ENCODE data around the gene LAMTOR1. TPM values are rescaled to one million over a fixed set of nuclear protein-coding genes. Genes with fewer than 3 reads are reported as not detected.
A peak's percentile ranks its signal among the peaks of the same experiment; 100 is the strongest.
"Not testable (repeated sequence)": the region's sequence is repeated elsewhere in the genome, so short reads cannot be mapped to it uniquely, and the experiment has no call there.

LAMTOR1 gene
- 81.7 TPM for total RNA-seq

GRCh38 chr11:72102946-72103753 lies at the start of gene LAMTOR1:
LAMTOR1 (minus strand) TSS chr11:72103297; CDS start chr11:72103224, 73 bp downstream.
- DNase-seq (ENCODE audit: low spot score): peak; percentile 99

DNA sequence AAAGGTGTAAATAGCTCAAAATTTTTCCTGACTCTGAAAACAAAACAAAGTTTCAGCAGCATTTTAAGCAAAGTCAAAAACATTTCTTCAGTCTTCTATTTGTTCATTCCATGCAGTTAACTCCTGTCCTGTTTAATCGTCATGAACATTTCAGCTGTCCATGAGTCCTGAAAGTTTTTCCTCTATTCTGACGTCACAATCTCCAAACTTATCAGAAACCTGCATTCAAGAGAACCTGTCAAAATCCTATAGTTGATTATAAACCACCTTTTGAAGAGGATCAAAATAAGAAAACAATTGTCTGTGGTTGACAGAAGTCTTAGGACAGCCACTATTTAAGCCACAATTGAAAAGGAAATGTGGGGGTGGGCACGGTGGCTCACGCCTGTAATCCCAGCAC lies 47.8 kb upstream of the LAMTOR1 start:
- no peak for DNase-seq (ENCODE audit: low spot score)

GRCh38 chr11:72146625-72147024 lies 43.5 kb upstream of the LAMTOR1 start:
- no peak for DNase-seq (ENCODE audit: low spot score)

GRCh38 chr11:72144807-72145565 lies 41.9 kb upstream of the LAMTOR1 start:
- DNase-seq (ENCODE audit: low spot score): peak; percentile 13

GRCh38 chr11:72142543-72142942 lies 39.4 kb upstream of the LAMTOR1 start:
- DNase-seq (ENCODE audit: low spot score): not testable (repeated sequence)

DNA sequence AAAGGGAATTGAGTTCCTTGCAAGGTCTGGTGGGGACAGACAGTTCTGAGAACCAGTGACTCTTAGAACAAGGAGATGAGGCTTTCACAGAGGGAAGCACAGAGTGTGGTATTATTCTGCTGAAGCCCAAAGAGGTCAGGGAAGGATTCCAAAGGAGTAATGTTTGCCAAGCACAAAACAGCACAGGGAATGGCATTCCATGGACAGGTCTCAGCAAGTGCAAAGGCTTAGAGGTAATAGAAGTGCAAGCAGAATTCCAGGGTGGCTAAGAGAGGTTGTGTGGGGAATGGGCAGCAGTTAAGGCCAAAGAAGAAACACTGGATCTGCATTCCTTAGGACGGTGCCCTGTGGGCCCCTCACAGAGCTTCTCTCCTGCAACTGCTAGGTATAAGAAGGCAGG lies 39.0 kb upstream of the LAMTOR1 start:
- not testable (repeated sequence) for DNase-seq (ENCODE audit: low spot score)

DNA sequence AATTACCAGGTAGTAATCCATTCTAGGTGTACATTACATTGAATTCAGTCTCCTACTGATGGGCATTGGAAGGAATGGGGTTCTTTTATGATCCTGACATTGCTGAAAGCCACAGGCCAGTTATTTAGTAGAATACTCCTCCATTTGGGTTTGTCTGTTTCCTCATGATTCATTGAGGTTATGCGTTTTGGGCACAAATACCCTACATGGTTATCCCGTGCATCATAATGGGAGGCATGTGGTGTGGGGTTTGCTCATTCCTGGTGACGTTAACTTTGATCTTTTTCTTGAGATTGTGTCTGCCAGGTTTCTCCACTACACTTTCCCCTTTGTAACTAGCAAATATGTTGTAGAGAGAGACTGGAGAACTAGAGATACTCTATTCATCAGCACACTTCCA lies 38.0 kb upstream of the LAMTOR1 start:
- no peak for DNase-seq (ENCODE audit: low spot score)

DNA sequence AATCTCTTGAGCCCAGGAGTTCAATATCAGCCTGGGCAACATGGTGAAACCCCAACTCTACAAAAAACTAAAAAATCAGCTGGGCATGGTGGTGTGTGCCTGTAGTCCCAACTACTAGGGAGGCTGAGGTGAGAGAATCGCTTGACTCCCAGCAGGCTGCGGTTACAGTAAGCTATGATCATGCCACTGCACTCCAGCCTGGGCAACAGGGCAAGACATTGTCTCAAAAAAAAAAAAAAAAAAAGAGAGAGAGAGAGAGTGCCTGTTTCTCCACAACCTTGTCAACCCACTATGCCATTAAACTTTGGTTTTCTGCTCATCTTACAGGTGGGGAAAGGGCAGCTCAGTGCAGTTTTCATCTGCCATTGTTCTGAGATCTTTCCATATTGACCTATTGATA lies 37.6 kb upstream of the LAMTOR1 start:
- no peak for DNase-seq (ENCODE audit: low spot score)

DNA sequence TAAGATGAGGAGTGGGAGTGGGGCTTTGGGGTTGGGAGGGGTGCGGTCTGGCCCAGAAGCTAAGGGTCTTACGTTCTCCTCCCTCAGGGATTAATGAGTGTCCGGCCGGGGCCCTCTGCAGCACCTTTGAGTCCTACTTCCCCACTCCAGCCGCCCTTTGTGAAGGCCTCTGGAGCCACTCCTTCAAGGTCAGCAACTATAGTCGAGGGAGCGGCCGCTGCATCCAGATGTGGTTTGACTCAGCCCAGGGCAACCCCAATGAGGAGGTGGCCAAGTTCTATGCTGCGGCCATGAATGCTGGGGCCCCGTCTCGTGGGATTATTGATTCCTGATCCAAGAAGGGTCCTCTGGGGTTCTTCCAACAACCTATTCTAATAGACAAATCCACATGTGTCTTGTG lies 36.4 kb upstream of the LAMTOR1 start:
- no peak for DNase-seq (ENCODE audit: low spot score)

DNA sequence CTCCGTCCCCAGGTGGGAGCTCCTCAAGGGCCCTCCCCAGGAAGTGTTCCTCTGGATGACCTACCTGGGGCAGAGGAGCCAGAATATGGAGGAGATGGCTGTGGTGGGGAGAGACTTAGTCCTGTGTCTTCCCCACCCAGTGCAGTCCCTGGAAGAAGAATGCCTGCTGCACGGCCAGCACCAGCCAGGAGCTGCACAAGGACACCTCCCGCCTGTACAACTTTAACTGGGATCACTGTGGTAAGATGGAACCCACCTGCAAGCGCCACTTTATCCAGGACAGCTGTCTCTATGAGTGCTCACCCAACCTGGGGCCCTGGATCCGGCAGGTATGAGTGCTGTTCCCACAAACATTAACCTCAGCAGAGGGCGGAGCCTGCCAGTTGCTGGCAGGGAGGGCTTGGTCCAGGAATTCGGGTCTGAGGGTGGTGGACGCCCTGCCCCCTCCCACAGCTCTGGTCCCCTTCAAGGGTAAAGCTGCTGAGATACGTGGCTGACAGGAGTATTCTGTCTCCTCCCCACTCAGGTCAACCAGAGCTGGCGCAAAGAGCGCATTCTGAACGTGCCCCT lies 35.8 kb upstream of the LAMTOR1 start:
- no peak for DNase-seq (ENCODE audit: low spot score)

GRCh38 chr11:72136684-72137262 lies 33.7 kb upstream of the LAMTOR1 start:
- no peak for DNase-seq (ENCODE audit: low spot score)

DNA sequence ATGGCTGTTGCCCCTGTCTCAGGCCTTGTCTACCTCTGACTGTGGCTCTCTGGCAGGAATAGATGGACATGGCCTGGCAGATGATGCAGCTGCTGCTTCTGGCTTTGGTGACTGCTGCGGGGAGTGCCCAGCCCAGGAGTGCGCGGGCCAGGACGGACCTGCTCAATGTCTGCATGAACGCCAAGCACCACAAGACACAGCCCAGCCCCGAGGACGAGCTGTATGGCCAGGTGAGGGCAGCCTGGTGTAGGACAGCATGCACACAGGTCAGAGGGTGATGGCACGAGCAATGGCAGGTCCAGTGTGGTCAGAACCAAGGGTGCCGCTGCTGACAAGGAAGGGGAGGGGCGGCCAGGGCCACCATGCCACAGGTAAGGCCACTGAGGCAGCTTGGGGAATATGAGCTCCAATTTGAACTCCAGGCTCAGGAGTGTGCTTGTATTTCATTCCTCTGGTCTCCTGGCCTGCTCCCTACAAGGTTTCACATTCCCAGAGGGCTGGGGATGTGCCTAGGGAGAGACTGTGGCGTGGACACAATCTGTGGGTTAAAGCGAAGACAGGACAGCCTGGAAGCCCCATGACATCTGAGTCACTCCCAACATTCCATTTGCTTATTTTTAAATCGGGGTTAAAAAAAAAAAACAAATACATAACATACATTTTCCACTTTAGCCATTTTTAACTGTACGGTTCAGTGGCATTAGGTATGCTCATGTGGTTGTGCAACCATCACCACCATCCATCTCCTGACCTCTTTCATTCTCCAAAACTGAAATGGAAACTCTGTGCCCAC lies 33.0 kb upstream of the LAMTOR1 start:
- DNase-seq (ENCODE audit: low spot score): no peak

DNA sequence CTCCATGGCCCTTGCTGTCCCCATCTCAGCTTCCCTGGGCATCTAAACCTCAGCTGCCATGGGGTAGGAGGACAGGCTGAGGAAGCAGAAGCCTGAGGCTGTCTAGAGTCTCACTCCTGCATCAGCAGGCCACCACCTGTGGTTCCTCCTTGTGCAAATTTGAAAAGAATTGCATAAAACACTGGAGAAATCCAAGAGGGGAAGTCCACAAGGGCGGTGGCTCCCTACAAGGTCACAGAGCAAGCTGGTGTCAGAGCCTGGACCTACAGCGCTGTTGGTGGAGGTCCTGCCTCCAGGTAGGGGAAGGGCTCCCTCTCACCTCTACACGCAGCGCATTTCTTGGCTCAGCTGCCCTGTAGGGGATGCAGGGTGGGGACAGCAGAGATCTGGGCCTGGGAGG lies 32.4 kb upstream of the LAMTOR1 start, which contains the start of gene FOLR3:
Gene FOLR3 (plus strand): TSS at position 253 of the 400 bp plus-strand sequence. CDS start 228 bp downstream, outside the sequence.
- not testable (repeated sequence) for DNase-seq (ENCODE audit: low spot score)

- DNase-seq (ENCODE audit: low spot score): no peak
Observed at GRCh38 chr11:72132646-72133045, 29.5 kb upstream of the LAMTOR1 start.

DNA sequence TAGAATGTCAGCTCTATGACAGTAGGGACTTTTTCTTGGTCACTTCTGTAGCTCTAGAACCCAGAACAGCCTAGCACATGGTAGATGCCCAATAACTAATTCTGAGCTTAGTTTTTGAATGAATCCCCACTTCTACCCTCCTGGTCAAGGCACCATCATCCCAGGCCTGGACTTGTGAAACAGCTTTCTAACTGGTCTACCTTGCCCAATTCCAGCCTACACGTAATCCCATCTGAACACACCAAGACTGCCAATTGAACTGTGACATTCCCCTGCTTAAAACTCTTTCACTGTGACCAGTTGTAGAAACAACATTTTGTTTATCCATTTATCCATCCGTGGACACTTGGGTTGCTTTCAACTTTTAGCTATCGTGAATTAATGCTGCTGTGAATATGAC lies 26.3 kb upstream of the LAMTOR1 start:
- DNase-seq (ENCODE audit: low spot score): no peak

- DNase-seq (ENCODE audit: low spot score): no peak
Observed at GRCh38 chr11:72127923-72128322, 24.8 kb upstream of the LAMTOR1 start.

DNA sequence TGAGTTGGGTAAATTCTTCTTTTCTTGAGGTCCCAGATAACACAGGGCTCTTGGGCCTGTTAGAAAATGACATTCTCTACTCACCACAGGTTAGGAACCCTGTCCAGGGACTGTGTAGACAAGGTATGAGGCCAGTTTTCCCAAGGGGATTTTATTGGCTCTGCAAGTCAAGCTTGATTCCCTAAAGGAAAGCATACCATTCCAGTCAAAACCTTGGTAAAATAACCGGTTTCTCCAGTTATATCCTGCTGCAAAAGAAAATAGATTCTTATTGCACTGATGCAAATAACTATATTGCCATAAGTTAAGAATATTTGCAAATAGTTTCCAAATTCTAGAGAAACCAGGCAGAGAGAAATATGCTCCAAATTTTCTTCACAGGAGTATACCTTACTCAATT lies 22.9 kb upstream of the LAMTOR1 start:
- DNase-seq (ENCODE audit: low spot score): no peak

DNA sequence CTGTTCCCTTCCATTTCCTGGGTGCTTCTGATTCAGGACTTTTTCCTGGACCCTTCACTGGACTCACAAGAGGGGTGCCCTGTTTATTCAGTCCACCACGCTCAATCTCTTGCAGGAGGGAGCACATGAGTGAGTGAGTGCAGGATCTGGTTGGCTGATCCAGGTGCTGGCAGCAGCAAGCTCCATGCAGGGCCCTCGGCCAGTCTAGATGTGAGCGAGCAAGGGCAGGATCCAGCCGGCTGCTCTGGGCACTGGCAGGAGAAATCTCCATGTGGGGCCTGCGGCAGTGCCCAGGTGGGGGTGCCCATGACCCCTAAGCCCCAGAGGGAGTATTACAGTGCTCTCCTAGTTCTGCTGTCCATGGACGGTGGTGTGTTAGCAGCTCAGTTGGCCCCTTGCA lies 20.9 kb upstream of the LAMTOR1 start:
- no peak for DNase-seq (ENCODE audit: low spot score)

DNA sequence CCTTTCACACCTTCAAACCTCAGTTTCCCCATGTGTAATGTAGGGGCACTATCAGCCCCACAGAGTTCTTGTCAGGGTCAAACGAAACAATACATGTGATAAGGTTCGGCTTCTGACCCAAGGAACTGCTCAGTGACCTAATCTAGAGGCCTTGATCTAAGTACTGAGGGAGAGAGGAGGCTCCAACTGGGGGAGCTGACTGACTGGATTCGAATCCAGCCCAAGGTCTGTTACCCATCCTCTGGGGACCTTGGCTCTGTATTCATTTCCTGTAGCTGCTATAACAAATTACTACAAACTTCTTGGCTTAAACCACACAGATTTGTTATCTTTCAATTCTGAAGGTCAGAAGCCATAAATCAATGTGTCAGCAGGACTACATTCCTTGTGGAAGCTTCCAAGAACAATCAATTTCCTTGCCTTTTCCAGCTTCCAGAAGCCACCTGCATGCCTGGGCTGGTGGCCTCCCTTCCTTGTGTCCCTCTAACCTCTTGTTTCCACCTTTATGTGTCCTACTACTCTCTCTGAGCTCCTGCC lies 20.1 kb upstream of the LAMTOR1 start:
- no peak for DNase-seq (ENCODE audit: low spot score)

DNA sequence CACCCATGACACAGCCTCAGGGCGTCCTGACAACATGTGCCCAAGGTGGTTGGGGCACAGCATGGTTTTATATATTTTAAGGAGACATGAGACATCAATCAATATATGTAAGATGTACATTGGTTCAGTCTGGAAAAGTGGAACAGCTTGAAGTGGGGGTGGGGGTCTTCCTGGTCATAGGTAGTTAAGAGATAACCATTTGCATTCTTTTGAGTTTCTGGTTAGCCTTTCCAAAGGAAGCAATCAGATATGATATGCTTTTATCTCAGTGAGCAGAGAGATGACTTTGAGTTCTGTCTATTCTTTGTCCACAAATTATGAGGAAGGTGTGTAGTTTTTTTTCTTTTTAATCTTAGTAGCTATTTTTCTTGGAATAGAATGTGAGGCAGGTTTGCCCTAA lies 19.5 kb upstream of the LAMTOR1 start:
- no peak for DNase-seq (ENCODE audit: low spot score)

GRCh38 chr11:72120930-72121329 lies 17.8 kb upstream of the LAMTOR1 start:
- DNase-seq (ENCODE audit: low spot score): no peak
